Stomach (tissue), 4 donors: ENCODE measurements around the gene ABCA3.

Source experiments
- EP300 ChIP-seq: sonication (generic); formaldehyde crosslinking; IDR thresholded peaks from one replicate; pipeline ENCODE4 v1.6.1; 2017; ENCODE audit warnings: antibody characterized with exemption
- POLR2A ChIP-seq, 4 donors: fragments of 450-650 bp; IDR thresholded peaks; one replicate each; pipeline ENCODE4 v1.6.1; 2016; ENCODE audit warnings: antibody characterized with exemption in 4 of 4, control low read depth in 2 of 4, mild to moderate bottlenecking in 1 of 4, moderate library complexity in 1 of 4
- POLR2AphosphoS5 ChIP-seq, 3 donors: sonication (generic); formaldehyde crosslinking; IDR thresholded peaks; one replicate each; pipeline ENCODE4 v1.6.1; 2016; ENCODE audit warnings: antibody characterized with exemption in 3 of 3
- TF ChIP-seq, protein P1 (sequence below), 7 experiments: fragments of 450-650 bp in 4 of 7; fragments of 200-600 bp in 3 of 7; sonication (generic) in 3 of 7; IDR thresholded peaks; one replicate each; pipeline ENCODE4 v1.5.1; 2016 to 2019; ENCODE audit warnings: antibody characterized with exemption in 7 of 7, control low read depth in 2 of 7, mild to moderate bottlenecking in 1 of 7

- TF ChIP-seq POLR2AphosphoS5 (IDR thresholded peaks at IDR 0.05) (no peak), POLR2A (IDR thresholded peaks at IDR 0.05) (no peak), EP300 (no peak)
- TF ChIP-seq, protein P1, sequence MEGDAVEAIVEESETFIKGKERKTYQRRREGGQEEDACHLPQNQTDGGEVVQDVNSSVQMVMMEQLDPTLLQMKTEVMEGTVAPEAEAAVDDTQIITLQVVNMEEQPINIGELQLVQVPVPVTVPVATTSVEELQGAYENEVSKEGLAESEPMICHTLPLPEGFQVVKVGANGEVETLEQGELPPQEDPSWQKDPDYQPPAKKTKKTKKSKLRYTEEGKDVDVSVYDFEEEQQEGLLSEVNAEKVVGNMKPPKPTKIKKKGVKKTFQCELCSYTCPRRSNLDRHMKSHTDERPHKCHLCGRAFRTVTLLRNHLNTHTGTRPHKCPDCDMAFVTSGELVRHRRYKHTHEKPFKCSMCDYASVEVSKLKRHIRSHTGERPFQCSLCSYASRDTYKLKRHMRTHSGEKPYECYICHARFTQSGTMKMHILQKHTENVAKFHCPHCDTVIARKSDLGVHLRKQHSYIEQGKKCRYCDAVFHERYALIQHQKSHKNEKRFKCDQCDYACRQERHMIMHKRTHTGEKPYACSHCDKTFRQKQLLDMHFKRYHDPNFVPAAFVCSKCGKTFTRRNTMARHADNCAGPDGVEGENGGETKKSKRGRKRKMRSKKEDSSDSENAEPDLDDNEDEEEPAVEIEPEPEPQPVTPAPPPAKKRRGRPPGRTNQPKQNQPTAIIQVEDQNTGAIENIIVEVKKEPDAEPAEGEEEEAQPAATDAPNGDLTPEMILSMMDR (IDR thresholded peaks at IDR 0.05): no peak
These were observed 102.2 kb downstream of the ABCA3 start for GRCh38 chr16:2238150-2238837.
